Spinal cord (tissue), 10 donors: ENCODE data around the gene PDE8A. TPM values are rescaled to one million over a fixed set of nuclear protein-coding genes. Genes with fewer than 3 reads are reported as not detected.

ENCODE experiments used
- DNase-seq, 6 donors: peaks; one replicate each; pipeline versions ENCODE4 v3.0.0 to v3.0.0-alpha.2; 2013 to 2015; ENCODE audit warnings: low spot score in 6 of 6, low read depth in 4 of 6
- H3K27ac ChIP-seq: one replicate; pipeline ENCODE4 v1.5.1; 2013; ENCODE audit warnings: low read depth, low read length, control low read depth
- H3K27me3 ChIP-seq: one replicate; pipeline ENCODE4 v1.6.1; 2013; ENCODE audit warnings: low read length; ENCODE audit not compliant: control insufficient read depth, insufficient read depth
- H3K36me3 ChIP-seq: one replicate; pipeline ENCODE4 v1.6.1; 2013; ENCODE audit warnings: low read length; ENCODE audit not compliant: control insufficient read depth, insufficient read depth
- H3K4me1 ChIP-seq: one replicate; pipeline ENCODE4 v1.6.1; 2013; ENCODE audit warnings: low read length; ENCODE audit not compliant: control insufficient read depth, insufficient read depth
- H3K4me3 ChIP-seq: one replicate; pipeline ENCODE4 v1.5.1; 2013; ENCODE audit warnings: low read depth, low read length, control low read depth
- H3K9me3 ChIP-seq: one replicate; pipeline ENCODE4 v1.6.1; 2013; ENCODE audit warnings: low read length; ENCODE audit not compliant: control insufficient read depth, insufficient read depth
- WGBS: methylation state at CpG from one replicate; pipeline ENCODE4 v1.1.5; 2013; ENCODE audit warnings: missing lambda C conversion rate; ENCODE audit not compliant: insufficient coverage; 5-methylcytosine and 5-hydroxymethylcytosine counted together
- polyA plus RNA-seq, 2 donors: library from polyadenylated mRNA; unstranded; fragments of 120-200 nt; gene quantifications; one replicate each; pipeline ENCODE4 v1.2.1, GENCODE V29; 2013; ENCODE audit not compliant: insufficient read length in 2 of 2
- total RNA-seq, 2 donors: library from RNA; depleted of rRNA in 1 of 2; stranded (reverse); fragments of 120-200 nt in 1 of 2; fragments of >200 nt in 1 of 2; gene quantifications; one replicate each; pipeline versions ENCODE4 v1.2.3 to v1.2.4, GENCODE V29; 2013 to 2014
- donor health status: healthy.

Gene PDE8A
- total and polyA plus RNA-seq, 4 donors = 19.9 to 72.9 (median 40.0) TPM

- no peak overlapping the region for H3K27ac ChIP-seq
- WGBS = 100% methylated on average over 1 of the region's 5 CpGs
- no peaks in the 10 kb centered on the region for H3K4me1 ChIP-seq
- H3K9me3 ChIP-seq = no peaks in the 10 kb centered on the region
- H3K27me3 ChIP-seq = no peaks in the 10 kb centered on the region
- no peak overlapping the region for H3K4me3 ChIP-seq
- no peaks in the 10 kb centered on the region for H3K36me3 ChIP-seq
- no peak for DNase-seq
Measured at GRCh38 chr15:85034276-85034675, 52.6 kb downstream of the PDE8A start.

- DNase-seq = peak in 2 of 6 donors; percentile 4 to 48
- H3K27ac ChIP-seq = no peak overlapping the region
- H3K4me1 ChIP-seq = no peaks in the 10 kb centered on the region
- no peaks in the 10 kb centered on the region for H3K36me3 ChIP-seq
- no peak overlapping the region for H3K4me3 ChIP-seq
- no peaks in the 10 kb centered on the region for H3K9me3 ChIP-seq
- no peaks in the 10 kb centered on the region for H3K27me3 ChIP-seq
Measured at GRCh38 chr15:85035980-85036379, 54.3 kb downstream of the PDE8A start.

GRCh38 chr15:85036716-85037115, 55.1 kb downstream of the PDE8A start:
- DNase-seq = no peak
- Histone ChIP-seq H3K36me3 (no peaks in the 10 kb centered on the region), H3K9me3 (no peaks in the 10 kb centered on the region), H3K4me3 (no peak overlapping the region), H3K4me1 (no peaks in the 10 kb centered on the region), H3K27me3 (no peaks in the 10 kb centered on the region), H3K27ac (no peak overlapping the region)
- 100% methylated on average over 1 of the region's 3 CpGs for WGBS

- no peak overlapping the region for H3K4me3 ChIP-seq
Measured at GRCh38 chr15:85037641-85038040, 56.0 kb downstream of the PDE8A start.

GRCh38 chr15:85041230-85041629, 59.6 kb downstream of the PDE8A start:
- DNase-seq = no peak
- Histone ChIP-seq H3K36me3 (no peaks in the 10 kb centered on the region), H3K4me3 (no peak overlapping the region), H3K9me3 (no peaks in the 10 kb centered on the region), H3K27me3 (no peaks in the 10 kb centered on the region), H3K4me1 (no peaks in the 10 kb centered on the region), H3K27ac (no peak overlapping the region)
- 96% methylated on average over 3 of the region's 5 CpGs for WGBS

More at GRCh38 chr15:85037641-85038040, 56.0 kb downstream of the PDE8A start:
- H3K9me3 ChIP-seq = no peaks in the 10 kb centered on the region
- no peak overlapping the region for H3K27ac ChIP-seq
- no peaks in the 10 kb centered on the region for H3K36me3 ChIP-seq
- H3K27me3 ChIP-seq = no peaks in the 10 kb centered on the region
- WGBS = no CpG with 5 or more reads among the region's 2 CpGs
- DNase-seq = no peak
- H3K4me1 ChIP-seq = no peaks in the 10 kb centered on the region

GRCh38 chr15:85044251-85044853, 62.7 kb downstream of the PDE8A start:
- no peaks in the 10 kb centered on the region for H3K36me3 ChIP-seq
- WGBS = 59% methylated on average over 3 of the region's 3 CpGs
- H3K4me1 ChIP-seq = no peaks in the 10 kb centered on the region
- no peak overlapping the region for H3K4me3 ChIP-seq
- no peaks in the 10 kb centered on the region for H3K9me3 ChIP-seq
- no peak overlapping the region for H3K27ac ChIP-seq
- DNase-seq = peak; percentile 22 to 89 (median 42)
- H3K27me3 ChIP-seq = no peaks in the 10 kb centered on the region

GRCh38 chr15:85044894-85045293, 63.2 kb downstream of the PDE8A start:
- H3K9me3 ChIP-seq = no peaks in the 10 kb centered on the region
- H3K36me3 ChIP-seq = no peaks in the 10 kb centered on the region
- H3K27me3 ChIP-seq = no peaks in the 10 kb centered on the region
- no peak overlapping the region for H3K4me3 ChIP-seq
- no peak overlapping the region for H3K27ac ChIP-seq
- DNase-seq = no peak
- 90% methylated on average over 1 of the region's 1 CpG for WGBS
- no peaks in the 10 kb centered on the region for H3K4me1 ChIP-seq

GRCh38 chr15:85045615-85046014, 64.0 kb downstream of the PDE8A start:
- Histone ChIP-seq H3K27me3 (no peaks in the 10 kb centered on the region), H3K9me3 (no peaks in the 10 kb centered on the region), H3K4me3 (no peak overlapping the region), H3K27ac (no peak overlapping the region), H3K4me1 (no peaks in the 10 kb centered on the region), H3K36me3 (no peaks in the 10 kb centered on the region)
- WGBS = no CpG with 5 or more reads among the region's 1 CpG
- no peak for DNase-seq

- DNase-seq = peak in 1 of 6 donors; percentile 21
- H3K36me3 ChIP-seq = no peaks in the 10 kb centered on the region
- 68% methylated on average over 4 of the region's 7 CpGs for WGBS
- peak overlapping the region; percentile 22 for H3K27ac ChIP-seq
- no peak overlapping the region for H3K4me3 ChIP-seq
- H3K9me3 ChIP-seq = no peaks in the 10 kb centered on the region
- no peaks in the 10 kb centered on the region for H3K27me3 ChIP-seq
- no peaks in the 10 kb centered on the region for H3K4me1 ChIP-seq
Measured at GRCh38 chr15:85047271-85047948, 65.8 kb downstream of the PDE8A start.

GRCh38 chr15:85048430-85048829, 66.8 kb downstream of the PDE8A start:
- Histone ChIP-seq H3K27ac (no peak overlapping the region), H3K9me3 (no peaks in the 10 kb centered on the region), H3K4me3 (no peak overlapping the region), H3K4me1 (no peaks in the 10 kb centered on the region), H3K36me3 (no peaks in the 10 kb centered on the region), H3K27me3 (no peaks in the 10 kb centered on the region)
- DNase-seq = no peak
- WGBS = 95% methylated on average over 4 of the region's 6 CpGs
